Activated naive CD4-positive, alpha-beta T cell treated with anti-CD3 and anti-CD28 coated beads, Interleukin-2, amount 50 U/mL, for 72 hours (primary cell): Measurements from ENCODE around the gene MSANTD1. TPM values are rescaled to one million over a fixed set of nuclear protein-coding genes. Genes with fewer than 3 reads are reported as not detected.

Experiments used
- ATAC-seq, 2 donors: fragments of 150-1000 bp; cut with Tn5 transposase; 2 replicates each; pipeline ENCODE4 v1.10.0; 2021; ENCODE audit warnings: mild to moderate bottlenecking in 2 of 2, moderate library complexity in 2 of 2
- DNase-seq, 2 donors: peaks; one replicate each; pipeline ENCODE4 v3.0.0; 2021 to 2022; ENCODE audit warnings: low spot score in 2 of 2
- H3K27ac Mint-ChIP-seq, 2 donors: one replicate each; pipeline ENCODE4 v1.8.0; 2022; ENCODE audit warnings: mild to moderate bottlenecking in 2 of 2, mixed read lengths in 2 of 2
- H3K36me3 Mint-ChIP-seq, 2 donors: one replicate each; pipeline ENCODE4 v1.8.0; 2022; ENCODE audit warnings: mixed read lengths in 2 of 2
- H3K9me3 Mint-ChIP-seq, 2 donors: one replicate each; pipeline ENCODE4 v1.8.0; 2022; ENCODE audit warnings: mixed read lengths in 2 of 2
- total RNA-seq, 2 donors: library from RNA; stranded (reverse); gene quantifications; one replicate each; pipeline ENCODE4 v1.2.3, GENCODE V29; 2022

Gene MSANTD1
- total RNA-seq, 2 donors from 2014 or later: 0.48 to 1.6 TPM

DNA sequence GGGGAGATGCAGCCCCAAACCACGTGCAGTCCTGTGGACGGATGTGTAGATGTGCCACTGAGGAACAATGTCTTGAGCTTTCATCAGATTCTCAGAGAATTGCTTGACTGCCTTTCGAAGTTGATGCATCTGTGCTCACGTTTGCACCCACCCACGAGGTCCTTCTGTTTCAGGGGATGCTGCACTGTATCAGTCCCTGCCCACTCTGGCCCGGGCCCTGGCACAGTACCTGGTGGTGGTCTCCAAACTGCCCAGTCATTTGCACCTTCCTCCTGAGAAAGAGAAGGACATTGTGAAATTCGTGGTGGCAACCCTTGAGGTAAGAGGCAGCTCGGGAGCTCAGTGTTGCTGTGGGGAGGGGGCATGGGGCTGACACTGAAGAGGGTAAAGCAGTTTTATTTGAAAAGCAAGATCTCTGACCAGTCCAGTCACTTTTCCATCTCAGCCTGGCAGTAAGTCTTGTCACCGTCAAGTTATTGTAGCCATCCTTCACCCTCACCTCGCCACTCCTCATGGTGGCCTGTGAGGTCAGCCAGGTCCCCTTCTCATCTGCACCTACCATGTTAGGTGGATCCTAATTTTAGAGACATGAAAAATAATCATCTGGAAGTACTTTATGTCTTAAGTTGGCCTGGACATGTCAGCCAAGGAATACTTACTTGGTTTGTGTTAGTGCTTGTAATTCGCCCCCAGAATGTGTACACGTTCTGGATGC, 36.4 kb upstream of the MSANTD1 start:
- no peaks in the 10 kb centered on the region for H3K9me3 Mint-ChIP-seq
- DNase-seq (no peak), ATAC-seq (no peak)
- H3K27ac Mint-ChIP-seq: no peak overlapping the region
- H3K36me3 Mint-ChIP-seq: peaks cover 0 to 11% of the 10 kb centered on the region in 2 donors

DNA sequence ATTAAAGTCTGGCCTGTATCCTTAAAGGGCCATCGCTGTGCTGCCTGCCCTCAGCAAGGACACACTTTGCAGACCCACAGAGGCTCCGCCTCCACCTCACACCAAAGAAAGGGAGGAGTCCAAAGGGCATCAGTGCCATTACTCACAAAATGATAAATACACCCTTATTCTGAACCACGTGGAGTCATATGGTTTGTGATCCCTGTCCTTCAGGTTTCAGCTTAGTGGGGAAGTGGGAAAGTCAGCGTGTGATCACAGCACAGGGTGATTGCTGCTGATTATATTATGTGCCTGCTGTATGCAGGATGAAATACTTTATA, 35.9 kb upstream of the MSANTD1 start:
- Mint-ChIP-seq H3K27ac (no peak overlapping the region), H3K36me3 (peaks cover 0 to 11% of the 10 kb centered on the region in 2 donors), H3K9me3 (no peaks in the 10 kb centered on the region)
- peak in 1 of 2 donors; percentile 14 for DNase-seq
- peak; percentile 20 to 41 for ATAC-seq

GRCh38 chr4:3213661-3214250, 35.2 kb upstream of the MSANTD1 start:
- no peak for DNase-seq
- Mint-ChIP-seq H3K9me3 (no peaks in the 10 kb centered on the region), H3K27ac (peak overlapping the region in 1 of 2 donors; percentile 81), H3K36me3 (peaks cover 4 to 11% of the 10 kb centered on the region in 2 donors)
- ATAC-seq: no peak

- peaks cover 4 to 11% of the 10 kb centered on the region in 2 donors for H3K36me3 Mint-ChIP-seq
- no peak for ATAC-seq
- H3K9me3 Mint-ChIP-seq: no peaks in the 10 kb centered on the region
- DNase-seq: no peak
- H3K27ac Mint-ChIP-seq: no peak overlapping the region
Measured at GRCh38 chr4:3215256-3215655, 33.7 kb upstream of the MSANTD1 start.

- Mint-ChIP-seq H3K9me3 (no peaks in the 10 kb centered on the region), H3K36me3 (peaks cover 4 to 11% of the 10 kb centered on the region in 2 donors), H3K27ac (no peak overlapping the region)
- no peak for ATAC-seq
- DNase-seq: no peak
Measured at GRCh38 chr4:3215733-3216132, 33.2 kb upstream of the MSANTD1 start.

GRCh38 chr4:3217266-3217665, 31.7 kb upstream of the MSANTD1 start:
- DNase-seq: no peak
- ATAC-seq: no peak
- no peaks in the 10 kb centered on the region for H3K9me3 Mint-ChIP-seq
- H3K27ac Mint-ChIP-seq: peak overlapping the region in 1 of 2 donors; percentile 16
- H3K36me3 Mint-ChIP-seq: peaks cover 4 to 11% of the 10 kb centered on the region in 2 donors

DNA sequence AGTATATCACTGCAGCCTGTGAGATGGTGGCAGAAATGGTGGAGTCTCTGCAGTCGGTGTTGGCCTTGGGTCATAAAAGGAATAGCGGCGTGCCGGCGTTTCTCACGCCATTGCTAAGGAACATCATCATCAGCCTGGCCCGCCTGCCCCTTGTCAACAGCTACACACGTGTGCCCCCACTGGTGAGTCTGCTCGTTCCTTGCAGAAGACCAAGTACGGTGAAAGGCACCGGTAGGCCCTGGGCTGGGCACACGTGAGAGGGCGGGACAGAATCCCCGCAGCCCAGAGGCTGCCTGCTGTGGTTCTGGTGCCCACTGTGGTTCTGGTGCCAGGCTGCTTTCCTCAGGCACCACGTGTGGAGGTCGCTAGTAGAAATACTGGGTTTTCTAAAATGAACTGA, 31.2 kb upstream of the MSANTD1 start:
- Mint-ChIP-seq H3K27ac (no peak overlapping the region), H3K9me3 (no peaks in the 10 kb centered on the region), H3K36me3 (peaks cover 4 to 6% of the 10 kb centered on the region in 2 donors)
- ATAC-seq (no peak), DNase-seq (no peak)

DNA sequence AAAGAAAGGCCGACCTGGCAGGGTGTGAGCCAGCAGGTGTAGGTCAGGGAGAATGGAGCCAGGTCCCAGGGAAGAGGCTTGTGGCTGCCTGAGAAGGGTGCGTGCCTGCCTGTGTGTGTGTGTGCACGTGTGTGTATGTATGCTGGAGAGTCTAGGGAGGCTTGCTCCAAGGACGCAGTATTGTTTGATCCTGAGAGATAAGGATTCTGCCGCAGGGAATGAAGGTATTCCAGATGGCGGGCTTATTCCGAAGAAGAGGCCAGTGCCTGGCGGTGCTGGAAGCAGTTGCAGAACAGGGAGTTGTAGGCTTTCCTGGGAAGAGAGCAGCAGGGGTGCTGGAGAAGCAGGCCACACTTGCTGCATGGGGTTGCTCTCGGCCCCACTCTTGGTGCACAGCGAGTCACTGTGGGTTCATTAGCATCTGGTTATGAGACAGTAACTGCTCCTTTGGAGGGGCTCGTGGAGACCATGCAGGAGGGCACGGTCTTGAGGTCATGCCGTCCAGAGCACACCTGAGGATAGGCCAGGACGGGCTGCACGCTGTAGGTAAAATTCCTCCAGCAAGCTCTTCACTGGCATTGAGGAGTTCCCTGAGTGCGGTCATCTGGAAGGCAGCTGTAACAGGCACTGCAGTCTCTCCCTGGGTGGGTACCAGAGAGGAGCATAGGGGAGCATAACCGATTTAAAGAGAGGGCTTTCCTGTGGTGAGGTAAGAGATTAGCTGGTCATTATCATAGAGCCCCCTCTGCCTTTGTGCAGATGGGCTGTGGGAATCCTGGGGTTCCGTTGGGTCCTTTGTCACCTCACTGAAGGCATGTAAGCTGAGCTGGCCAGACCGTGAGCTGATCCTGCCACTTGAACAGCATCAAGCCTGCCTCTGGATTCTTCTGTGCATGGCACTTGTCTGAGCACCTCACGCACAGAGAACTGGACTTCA, 29.9 kb upstream of the MSANTD1 start:
- peak overlapping the region in 1 of 2 donors; percentile 91 for H3K27ac Mint-ChIP-seq
- ATAC-seq (no peak), DNase-seq (no peak)
- no peaks in the 10 kb centered on the region for H3K9me3 Mint-ChIP-seq
- peaks cover 6 to 10% of the 10 kb centered on the region in 2 donors for H3K36me3 Mint-ChIP-seq

- DNase-seq (no peak), ATAC-seq (no peak)
- Mint-ChIP-seq H3K36me3 (peaks cover 3 to 10% of the 10 kb centered on the region in 2 donors), H3K9me3 (no peaks in the 10 kb centered on the region), H3K27ac (peak overlapping the region in 1 of 2 donors; percentile 91)
Measured at GRCh38 chr4:3219761-3220475, 29.0 kb upstream of the MSANTD1 start.

- no peak for DNase-seq
- ATAC-seq: peak; percentile 39 to 44
- Mint-ChIP-seq H3K27ac (no peak overlapping the region), H3K36me3 (peaks cover 0 to 10% of the 10 kb centered on the region in 2 donors), H3K9me3 (no peaks in the 10 kb centered on the region)
Measured at GRCh38 chr4:3220476-3221183, 28.3 kb upstream of the MSANTD1 start.

GRCh38 chr4:3221184-3221494, 27.8 kb upstream of the MSANTD1 start:
- Mint-ChIP-seq H3K36me3 (peaks cover 0 to 10% of the 10 kb centered on the region in 2 donors), H3K9me3 (no peaks in the 10 kb centered on the region), H3K27ac (peak overlapping the region; percentile 7 to 9)
- no peak for DNase-seq
- no peak for ATAC-seq

DNA sequence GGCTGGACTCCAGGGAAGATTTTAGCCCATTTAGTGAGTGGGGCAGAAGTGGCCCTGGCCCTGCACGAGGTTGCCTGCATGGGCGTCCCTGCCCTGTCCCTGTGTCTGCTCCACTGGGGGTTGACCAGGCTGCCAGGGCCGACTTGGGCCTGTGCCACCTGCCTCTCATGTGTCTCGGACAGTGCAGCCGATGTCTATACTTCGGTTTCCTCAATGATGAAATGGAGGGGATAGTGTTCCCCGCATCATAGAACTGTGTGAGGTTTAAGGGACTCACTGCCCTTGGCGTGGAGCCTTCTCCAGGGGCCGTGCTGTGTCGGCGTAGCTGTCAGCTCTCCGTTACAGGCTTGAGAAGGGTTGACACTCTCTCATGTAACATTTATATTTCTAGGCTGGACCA, 27.0 kb upstream of the MSANTD1 start:
- DNase-seq (no peak), ATAC-seq (no peak)
- Mint-ChIP-seq H3K36me3 (peaks cover 0 to 10% of the 10 kb centered on the region in 2 donors), H3K9me3 (no peaks in the 10 kb centered on the region), H3K27ac (peak overlapping the region in 1 of 2 donors; percentile 50)

- Mint-ChIP-seq H3K27ac (peak overlapping the region; percentile 11 to 65), H3K9me3 (no peaks in the 10 kb centered on the region), H3K36me3 (peaks cover 0 to 10% of the 10 kb centered on the region in 2 donors)
- no peak for ATAC-seq
- no peak for DNase-seq
Measured at GRCh38 chr4:3223346-3223745, 25.6 kb upstream of the MSANTD1 start.

- Mint-ChIP-seq H3K9me3 (peaks cover 0 to 3% of the 10 kb centered on the region in 2 donors), H3K36me3 (peaks cover 6 to 10% of the 10 kb centered on the region in 2 donors), H3K27ac (peak overlapping the region; percentile 11 to 65)
- ATAC-seq (no peak), DNase-seq (no peak)
Measured at GRCh38 chr4:3223956-3224748, 24.8 kb upstream of the MSANTD1 start.

DNA sequence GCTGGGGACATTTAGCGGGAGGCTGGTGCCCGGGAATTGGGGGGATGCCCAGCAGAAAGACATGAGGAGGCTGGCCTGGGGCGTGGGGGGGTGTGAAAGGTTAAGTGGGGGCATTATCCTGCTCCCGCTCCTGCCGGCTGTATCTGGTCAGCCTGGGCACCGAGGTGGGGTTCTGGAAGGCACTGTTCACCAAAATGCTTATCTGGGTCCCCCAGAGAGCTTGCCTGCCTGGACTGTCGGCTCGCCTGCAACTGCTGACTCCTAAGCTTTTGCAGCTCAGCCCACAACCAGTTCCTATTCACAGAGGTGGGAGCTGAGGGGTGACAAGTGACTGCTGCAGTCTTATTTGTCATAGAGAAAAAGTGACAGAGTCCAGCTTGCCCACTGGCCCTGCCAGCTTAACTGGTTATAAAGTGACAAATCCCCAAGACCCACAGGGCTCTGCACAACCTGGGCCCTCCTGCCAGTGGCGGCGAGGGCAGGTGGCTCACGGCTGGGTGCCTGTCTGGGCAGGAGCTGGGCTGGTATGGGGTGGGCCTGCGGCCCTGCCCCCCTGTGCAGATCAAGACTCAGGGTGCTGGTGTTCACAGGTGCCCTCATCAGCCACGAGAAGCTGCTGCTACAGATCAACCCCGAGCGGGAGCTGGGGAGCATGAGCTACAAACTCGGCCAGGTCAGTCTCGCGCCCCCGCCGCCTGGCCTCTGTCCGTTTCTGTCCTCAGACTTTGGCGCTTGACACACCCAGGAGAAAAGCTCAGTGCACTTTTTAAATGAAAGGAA, 23.7 kb upstream of the MSANTD1 start:
- ATAC-seq: no peak
- DNase-seq: no peak
- H3K36me3 Mint-ChIP-seq: peaks cover 17% of the 10 kb centered on the region in 2 donors
- peak overlapping the region in 1 of 2 donors; percentile 50 for H3K27ac Mint-ChIP-seq
- peaks cover 0 to 8% of the 10 kb centered on the region in 2 donors for H3K9me3 Mint-ChIP-seq
